HG03432 (cell line): Measurements from ENCODE around the gene MSI2.

ENCODE experiments used
- ATAC-seq: cut with Tn5 transposase; IDR thresholded peaks from one replicate; pipeline ENCODE4 v1.9.1; 2021; ENCODE audit warnings: mild to moderate bottlenecking, moderate library complexity; ENCODE audit not compliant: unreplicated experiment

Gene MSI2

GRCh38 chr17:57338257-57338914 lies 82.1 kb downstream of the MSI2 start:
- ATAC-seq, result peak; percentile 80

GRCh38 chr17:57340160-57340981 lies 84.0 kb downstream of the MSI2 start:
- ATAC-seq, result no peak

DNA sequence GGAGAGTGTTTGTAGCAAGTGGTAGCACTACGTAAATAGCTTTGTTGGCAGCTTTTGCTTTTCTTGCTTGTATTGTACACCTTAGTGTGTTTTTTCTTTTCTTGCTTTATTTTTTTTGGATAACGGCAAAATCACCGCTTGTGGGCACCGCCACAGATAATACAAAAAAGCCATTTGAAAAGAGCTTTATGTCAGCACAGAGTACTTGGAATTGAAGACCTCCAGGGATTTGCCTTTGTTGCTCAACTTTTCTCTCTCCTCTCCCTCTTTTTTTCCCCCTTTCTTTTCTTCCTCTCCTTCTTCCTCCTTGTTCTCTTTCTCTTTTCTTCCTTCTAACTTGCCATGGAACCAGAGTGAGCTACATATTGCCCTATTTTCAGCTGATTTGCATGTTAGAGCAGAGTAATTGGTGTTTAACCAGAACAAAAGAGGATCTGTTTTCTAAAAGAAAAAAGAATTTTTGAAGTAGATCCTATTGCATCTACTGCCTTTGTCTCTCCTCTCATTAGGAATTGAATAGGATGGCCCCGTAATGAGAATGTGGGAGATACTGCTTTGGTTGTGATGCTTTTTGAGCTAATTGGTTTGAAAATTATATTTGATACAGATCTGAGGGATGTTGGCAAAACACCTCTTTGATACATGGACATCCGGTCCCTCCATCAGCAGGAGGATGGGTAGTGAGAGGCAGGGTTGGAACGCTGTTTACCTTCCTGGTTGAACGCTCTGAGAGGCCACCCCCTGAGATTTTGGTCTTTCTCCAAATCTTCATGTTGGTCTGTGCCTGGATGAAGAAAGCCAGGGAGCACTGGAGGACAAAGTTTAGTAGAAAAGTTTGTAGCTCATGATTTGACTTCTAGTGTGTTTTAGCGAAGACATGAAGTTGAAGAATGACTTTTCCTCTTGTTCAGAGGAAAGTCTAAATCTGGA lies 85.6 kb downstream of the MSI2 start:
- no peak for ATAC-seq

DNA sequence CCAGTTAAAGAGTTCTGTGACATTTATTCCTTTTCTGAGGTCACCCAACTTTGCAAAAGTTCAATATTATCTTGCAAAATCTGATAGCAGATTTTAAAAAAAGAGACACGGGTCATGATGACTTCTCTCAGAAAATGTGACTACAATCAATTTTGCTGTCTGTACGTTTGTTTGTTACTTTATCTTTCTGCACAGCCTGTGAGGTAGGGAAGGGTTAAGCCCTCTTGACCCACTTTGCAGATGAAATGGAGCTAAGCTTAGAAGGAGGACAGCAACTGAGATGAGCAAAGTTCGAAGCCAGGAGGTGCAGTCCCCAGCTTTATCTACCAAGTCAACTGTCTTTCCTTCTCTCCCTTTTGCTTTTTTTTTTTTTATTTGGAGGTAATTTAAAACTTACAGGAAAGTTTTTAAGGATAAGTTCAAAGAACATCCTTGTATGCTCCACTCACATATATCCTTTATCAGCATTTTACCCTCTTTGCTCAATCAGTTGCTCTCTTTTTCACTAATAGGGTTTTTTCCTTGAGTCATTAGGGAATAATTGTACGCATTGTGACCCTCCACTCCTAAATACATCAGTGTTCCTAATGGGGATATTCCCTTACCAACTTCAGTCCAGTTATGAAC lies 86.8 kb downstream of the MSI2 start:
- no peak for ATAC-seq

GRCh38 chr17:57343717-57344116 lies 87.4 kb downstream of the MSI2 start:
- no peak for ATAC-seq

- no peak for ATAC-seq
These were observed 87.9 kb downstream of the MSI2 start for GRCh38 chr17:57344261-57344660.

GRCh38 chr17:57349541-57350247 lies 93.4 kb downstream of the MSI2 start:
- ATAC-seq, result no peak

GRCh38 chr17:57350266-57350665 lies 93.9 kb downstream of the MSI2 start:
- ATAC-seq, result no peak

- no peak for ATAC-seq
These were observed 96.4 kb downstream of the MSI2 start for GRCh38 chr17:57352665-57353175.

DNA sequence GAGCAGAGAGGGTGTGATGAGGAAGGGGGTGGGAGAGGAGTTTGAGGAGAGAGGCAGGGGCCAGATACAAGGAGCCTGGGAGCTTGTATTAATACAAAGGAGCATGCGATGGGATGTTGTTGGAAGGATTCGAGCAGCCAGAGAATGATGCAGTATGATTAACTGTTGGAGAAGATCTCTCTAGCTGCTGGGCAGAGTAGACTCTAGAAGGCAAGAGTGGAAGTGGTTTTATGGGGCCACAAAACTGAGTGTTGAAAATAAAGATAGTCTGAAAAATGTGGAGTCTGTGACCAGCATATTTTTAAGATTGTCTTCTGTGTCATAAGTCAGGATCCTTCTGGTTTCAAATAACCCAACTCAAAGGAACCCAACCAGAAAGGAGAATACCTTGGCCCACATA lies 98.3 kb downstream of the MSI2 start:
- ATAC-seq, result no peak

- ATAC-seq, result no peak
These were observed 99.0 kb downstream of the MSI2 start for GRCh38 chr17:57355090-57355859.

DNA sequence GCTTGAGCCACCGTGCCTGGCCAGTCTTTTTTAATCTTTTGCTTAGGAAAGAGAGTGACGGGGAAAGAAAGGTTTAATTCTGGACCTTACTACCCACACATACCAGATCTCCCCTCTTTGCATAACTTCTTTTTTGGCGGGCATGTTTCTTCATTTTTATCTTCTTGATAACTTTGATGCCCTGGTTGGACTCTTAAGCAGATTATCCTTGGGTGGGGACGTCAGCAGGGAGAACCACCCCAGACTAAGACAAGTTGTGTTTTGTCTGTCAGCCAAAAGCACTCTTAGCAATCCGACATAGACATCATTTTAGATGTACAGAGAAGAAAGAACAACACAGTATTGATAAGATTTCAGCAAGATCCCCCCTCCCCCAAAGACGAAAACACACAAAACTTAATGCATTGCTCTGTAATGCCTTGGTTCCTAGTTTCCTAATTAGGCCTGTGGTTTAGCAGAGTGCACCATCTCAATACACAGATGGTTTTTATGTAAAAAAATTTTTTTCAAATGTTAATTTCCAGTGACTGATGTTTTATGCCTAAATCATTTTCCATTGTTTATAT lies 99.9 kb downstream of the MSI2 start:
- ATAC-seq, result peak; percentile 21

DNA sequence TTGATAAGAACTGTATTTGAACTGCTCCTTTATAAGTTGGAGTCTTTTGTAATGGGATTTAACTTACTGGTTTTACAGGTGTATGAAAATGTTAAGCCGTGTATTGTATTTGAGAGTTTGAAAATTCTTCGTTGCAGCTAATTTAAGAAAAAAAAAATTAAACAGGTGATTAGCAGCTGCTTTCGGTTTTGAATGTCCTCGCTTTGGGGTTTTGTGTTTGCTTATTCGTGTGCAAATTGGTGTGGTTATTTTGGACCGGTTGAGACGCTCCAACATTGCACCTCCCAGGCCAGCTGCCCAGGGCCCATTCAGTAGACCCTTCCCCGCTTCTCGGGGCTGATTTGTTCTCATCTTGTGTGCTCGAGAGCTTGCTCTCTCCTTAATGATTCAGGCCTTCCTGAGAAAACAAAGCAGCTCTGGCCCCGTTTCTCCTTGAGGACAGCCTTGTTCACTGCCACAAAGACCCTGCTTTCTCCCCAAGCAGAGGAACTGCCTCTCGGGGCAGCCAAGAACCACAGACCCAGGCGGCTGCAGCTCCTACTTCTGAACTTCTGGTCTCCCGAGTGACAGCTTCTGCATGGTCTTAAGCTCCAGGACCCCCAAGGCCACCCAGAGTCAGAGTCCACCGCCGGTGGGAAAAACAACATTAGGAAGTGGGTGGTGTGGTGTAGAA lies 100.5 kb downstream of the MSI2 start:
- peak; percentile 53 for ATAC-seq

DNA sequence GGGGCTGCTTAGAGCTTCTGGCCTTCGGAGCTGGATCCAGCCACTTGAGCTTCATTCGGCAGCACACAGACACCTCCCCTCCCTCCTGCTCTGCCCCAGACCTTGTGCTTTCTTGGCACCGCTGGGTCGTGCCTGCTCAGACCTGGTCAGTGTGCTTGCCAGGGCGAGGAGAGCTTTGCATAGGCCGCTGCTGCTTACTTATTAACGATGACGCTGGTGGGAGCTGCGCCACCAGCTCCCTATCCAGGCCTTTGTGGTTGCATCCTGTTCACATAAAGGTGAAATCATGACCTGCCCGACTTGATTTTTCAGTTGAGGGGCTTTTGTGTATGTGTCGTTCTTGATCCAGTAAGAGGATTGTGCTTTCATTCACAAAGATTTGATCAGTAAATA lies 101.1 kb downstream of the MSI2 start:
- peak; percentile 56 for ATAC-seq

DNA sequence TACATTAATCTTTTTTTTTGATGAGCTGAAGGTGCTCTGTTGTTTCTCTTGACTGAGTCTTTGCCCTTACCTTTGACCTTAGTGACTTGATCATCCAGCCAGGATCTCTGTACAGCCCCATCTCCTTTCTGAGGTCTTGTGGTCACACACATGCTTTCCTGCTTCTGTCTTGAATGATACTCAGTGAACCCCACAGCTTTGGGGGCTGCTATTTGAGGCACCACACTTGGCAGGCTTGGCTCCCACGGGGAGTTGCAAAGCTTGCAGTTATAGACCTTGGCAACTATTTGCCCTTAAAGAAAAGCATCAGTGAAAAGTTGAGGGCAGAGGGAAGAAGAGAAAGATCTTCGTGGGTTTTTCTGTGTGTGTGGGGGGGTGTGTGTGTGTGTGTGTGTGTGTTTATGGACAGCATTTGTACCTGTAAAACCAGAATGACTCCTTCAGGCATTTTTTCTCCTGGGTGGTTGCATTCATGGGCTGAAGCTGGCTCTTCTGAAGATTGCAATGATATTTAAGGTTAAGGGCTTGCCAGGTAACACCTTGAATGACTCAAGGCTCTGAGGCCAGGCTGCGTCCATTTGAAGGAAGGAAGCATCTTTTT lies 101.6 kb downstream of the MSI2 start:
- peak; percentile 60 for ATAC-seq

DNA sequence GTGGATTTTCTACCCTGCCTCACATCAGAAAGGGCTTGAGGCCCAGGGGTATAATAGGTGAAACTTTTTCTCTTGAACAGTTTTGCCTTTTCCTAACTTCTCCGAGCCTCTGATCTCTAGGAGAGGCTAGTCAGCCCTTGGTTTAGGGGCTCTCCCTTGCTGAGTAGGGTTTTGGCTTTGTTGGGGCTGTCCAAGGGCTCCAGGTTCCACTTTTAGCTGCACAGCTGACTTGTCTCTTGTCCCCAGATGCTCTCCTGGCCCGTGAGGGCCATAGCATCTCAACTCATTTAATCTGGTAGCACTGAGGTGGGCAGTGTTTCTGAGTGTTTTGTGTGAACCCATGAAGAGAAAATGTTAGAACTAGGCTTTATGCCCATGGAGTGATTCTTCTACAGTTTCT lies 103.9 kb downstream of the MSI2 start:
- no peak for ATAC-seq

- no peak for ATAC-seq
These were observed 106.7 kb downstream of the MSI2 start for GRCh38 chr17:57362797-57363556.
